HepG2 (cell line): ENCODE data around the gene PELI3. TPM values are rescaled to one million over a fixed set of nuclear protein-coding genes. Genes with fewer than 3 reads are reported as not detected.

Experiments used
- ATAC-seq: fragments of 200-7000 bp; cut with Tn5 transposase; 3 replicates; pipeline ENCODE4 v1.9.1; 2020; ENCODE audit warnings: mild to moderate bottlenecking, moderate library complexity
- BruUV-seq: library from RNA; stranded (reverse); fragments of 400-500 nt; replicated peaks from 2 replicates; lab custom pipeline; 2021; lab: Mats Ljungman, UMichigan
- CTCF ChIA-PET: fragments of 300-600 bp; formaldehyde crosslinking; extraction: SDS; loops from one replicate; lab custom pipeline; 2021; ENCODE audit warnings: low total read pairs, inconsistent platforms, low intra/inter-chr PET ratio; lab: Yijun Ruan, JAX
- POLR2A ChIA-PET: fragments of 350-600 bp; sonication (Branson Sonifier 250); formaldehyde crosslinking; loops from one replicate; lab custom pipeline; 2020; ENCODE audit warnings: antibody characterized with exemption, inconsistent platforms; lab: Yijun Ruan, JAX
- DNase-seq: peaks from one replicate; pipeline ENCODE4 v3.0.0-alpha.2; 2015; ENCODE audit warnings: low spot score
- FAIRE-seq: peaks from 3 replicates; lab custom pipeline; 2011; peaks lifted over from hg19 to GRCh38; lab: Jason Lieb, UNC
- H2AFZ ChIP-seq: one replicate; pipeline ENCODE4 v1.6.1; 2011; ENCODE audit warnings: low read length, inconsistent platforms
- H3K27ac ChIP-seq: fragments of 300-600 bp; 3 replicates; pipeline ENCODE4 v1.8.0; 2011; ENCODE audit warnings: mixed run types, mild to moderate bottlenecking, mixed read lengths, low read length, inconsistent platforms; ENCODE audit not compliant: insufficient read depth; ENCODE audit errors: extremely low read length
- H3K27me3 ChIP-seq, 2 experiments: fragments of 200-600 bp in 1 of 2; 2 replicates in 1 of 2; 3 replicates in 1 of 2; pipeline versions ENCODE4 v1.6.0 to v1.8.0; 2011; ENCODE audit warnings: low read length in 2 of 2, mild to moderate bottlenecking in 2 of 2, moderate library complexity in 2 of 2, inconsistent platforms in 1 of 2; ENCODE audit not compliant: insufficient read depth in 2 of 2, control insufficient read depth in 1 of 2
- H3K36me3 ChIP-seq, 2 experiments: fragments of 200-600 bp in 1 of 2; replicated peaks in 1 of 2; 2 replicates in 1 of 2; 3 replicates in 1 of 2; pipeline versions ENCODE4 v1.5.1 to v1.8.0; 2011; ENCODE audit warnings: low read length in 2 of 2, inconsistent platforms in 1 of 2; ENCODE audit not compliant: insufficient read depth in 2 of 2, control insufficient read depth in 1 of 2
- H3K4me1 ChIP-seq: 2 replicates; pipeline ENCODE4 v1.5.1; 2012; ENCODE audit warnings: low read length, inconsistent platforms; ENCODE audit not compliant: insufficient read depth
- H3K4me2 ChIP-seq: 2 replicates; pipeline ENCODE4 v1.6.0; 2011; ENCODE audit warnings: low read depth, low read length, inconsistent platforms
- H3K4me3 ChIP-seq, 3 experiments: fragments of 200-600 bp in 1 of 3; sonication (generic), shearing (Covaris generic) in 1 of 3; replicated peaks in 1 of 3; 2 replicates each; pipeline ENCODE4 v1.5.1; 2011 to 2016; ENCODE audit warnings: low read length in 3 of 3, inconsistent platforms in 2 of 3, low read depth in 2 of 3, mild to moderate bottlenecking in 2 of 3, control low read depth in 1 of 3, mixed read lengths in 1 of 3; ENCODE audit not compliant: insufficient read depth in 1 of 3
- H3K79me2 ChIP-seq: one replicate; pipeline ENCODE4 v1.6.1; 2011; ENCODE audit warnings: low read length, inconsistent platforms; ENCODE audit not compliant: insufficient read depth
- H3K9ac ChIP-seq: 2 replicates; pipeline ENCODE4 v1.6.0; 2011; ENCODE audit warnings: mild to moderate bottlenecking, low read depth, low read length, inconsistent platforms; ENCODE audit not compliant: insufficient read depth
- H3K9me3 ChIP-seq: 2 replicates; pipeline ENCODE4 v1.5.1; 2012; ENCODE audit warnings: mild to moderate bottlenecking, low read length
- H4K20me1 ChIP-seq: 2 replicates; pipeline ENCODE4 v1.6.0; 2011; ENCODE audit warnings: inconsistent platforms, mild to moderate bottlenecking, low read length, moderate library complexity; ENCODE audit not compliant: insufficient read depth
- CEBPG ChIP-seq: IDR thresholded peaks from 2 replicates; pipeline ENCODE4 v1.6.1; 2016
- ELF4 ChIP-seq: sonication (generic); formaldehyde crosslinking; IDR thresholded peaks from 2 replicates; pipeline ENCODE4 v1.5.0; 2020; ENCODE audit warnings: missing genetic modification reagents, mild to moderate bottlenecking, moderate library complexity, borderline replicate concordance
- MTA1 ChIP-seq: sonication (generic); formaldehyde crosslinking; IDR thresholded peaks from 2 replicates; pipeline ENCODE4 v1.4.0; 2020; ENCODE audit warnings: missing genetic modification reagents, mild to moderate bottlenecking, borderline replicate concordance
- RCOR2 ChIP-seq: IDR thresholded peaks from 2 replicates; pipeline ENCODE4 v1.6.1; 2016; ENCODE audit warnings: missing biosample characterization, missing genetic modification reagents
- RFXANK ChIP-seq: IDR thresholded peaks from 2 replicates; pipeline ENCODE4 v1.6.1; 2016
- SKI ChIP-seq: fragments of 450-650 bp; IDR thresholded peaks from one replicate; pipeline ENCODE4 v1.6.1; 2018; ENCODE audit warnings: mild to moderate bottlenecking; ENCODE audit not compliant: partially characterized antibody
- ZBTB21 ChIP-seq: sonication (generic); formaldehyde crosslinking; IDR thresholded peaks from 2 replicates; pipeline ENCODE4 v1.4.0; 2020; ENCODE audit warnings: missing genetic modification reagents
- ZNF607 ChIP-seq: sonication (generic); formaldehyde crosslinking; IDR thresholded peaks from 2 replicates; pipeline ENCODE4 v1.5.1; 2020; ENCODE audit warnings: missing genetic modification reagents, mild to moderate bottlenecking, borderline replicate concordance
- ZNF616 ChIP-seq: sonication (generic); formaldehyde crosslinking; IDR thresholded peaks from 2 replicates; pipeline ENCODE4 v1.5.0; 2020; ENCODE audit warnings: low read depth, mild to moderate bottlenecking, missing genetic modification reagents
- ZNF891 ChIP-seq: sonication (generic); formaldehyde crosslinking; IDR thresholded peaks from 2 replicates; pipeline ENCODE4 v1.5.0; 2020; ENCODE audit warnings: mild to moderate bottlenecking, missing genetic modification reagents
- WGBS: methylation state at CpG from one replicate; pipeline ENCODE4 v1.1.6; 2017; ENCODE audit warnings: low lambda C conversion rate; 5-methylcytosine and 5-hydroxymethylcytosine counted together
- in situ Hi-C: cut with HindIII; loops from 2 replicates; pipeline ENCODE4 v1.10.0; 2017; ENCODE audit warnings: low pct_unique_long_range_greater_than_20kb; ENCODE audit not compliant: extremely low pct_ligation_motif_present
- intact Hi-C: fragments of 100-400 bp; cut with micrococcal nuclease; formaldehyde crosslinking; loops from one replicate; pipeline ENCODE4 v1.10.0; 2022; ENCODE audit not compliant: unreplicated experiment
- polyA plus RNA-seq, 8 experiments: library from polyadenylated mRNA; depleted of rRNA in 3 of 8; stranded (reverse) in 7 of 8; unstranded in 1 of 8; fragments of >200 nt; fragmentation: Illumina TruSeq in 4 of 8; extraction: Trizol in 4 of 8; gene quantifications; 2 replicates each; pipeline versions ENCODE4 v1.2.1 to v1.2.3, GENCODE V29; 2011 to 2016; ENCODE audit warnings: low read depth in 4 of 8, missing spikeins in 1 of 8, mixed read lengths in 1 of 8; ENCODE audit not compliant: insufficient read depth in 1 of 8
- total RNA-seq, 5 experiments: library from RNA; depleted of rRNA; stranded (reverse); fragments of >200 nt; fragmentation: Illumina TruSeq; extraction: Trizol; gene quantifications; 2 replicates each; pipeline ENCODE4 v1.2.3, GENCODE V29; 2016; ENCODE audit warnings: low read depth in 1 of 5
- TF ChIP-seq, protein P1 (sequence below): sonication (generic); formaldehyde crosslinking; IDR thresholded peaks from 2 replicates; pipeline ENCODE4 v1.5.0; 2020; ENCODE audit warnings: missing genetic modification reagents
- TF ChIP-seq, protein P2 (sequence below): sonication (generic); formaldehyde crosslinking; IDR thresholded peaks from 2 replicates; pipeline ENCODE4 v1.8.0; 2023; ENCODE audit warnings: mild to moderate bottlenecking, missing genetic modification reagents
- TF ChIP-seq, protein P3 (sequence below): sonication (generic); formaldehyde crosslinking; conservative IDR thresholded peaks from 2 replicates; pipeline ENCODE4 v1.8.0; 2022; ENCODE audit warnings: missing genetic modification reagents
- TF ChIP-seq, protein P4 (sequence below): sonication (generic); formaldehyde crosslinking; IDR thresholded peaks from 2 replicates; pipeline ENCODE4 v1.9.0; 2021; ENCODE audit warnings: missing genetic modification reagents, borderline replicate concordance
- TF ChIP-seq, protein P5 (sequence below): sonication (generic); formaldehyde crosslinking; IDR thresholded peaks from 2 replicates; pipeline ENCODE4 v1.5.0; 2020; ENCODE audit warnings: mild to moderate bottlenecking, missing genetic modification reagents

PELI3 gene
- total and polyA plus RNA-seq, 2 of the 13 experiments (the other 11 are each of a cell fraction or from before 2014, with no cell fraction given), result 2.0 to 4.0 TPM

DNA sequence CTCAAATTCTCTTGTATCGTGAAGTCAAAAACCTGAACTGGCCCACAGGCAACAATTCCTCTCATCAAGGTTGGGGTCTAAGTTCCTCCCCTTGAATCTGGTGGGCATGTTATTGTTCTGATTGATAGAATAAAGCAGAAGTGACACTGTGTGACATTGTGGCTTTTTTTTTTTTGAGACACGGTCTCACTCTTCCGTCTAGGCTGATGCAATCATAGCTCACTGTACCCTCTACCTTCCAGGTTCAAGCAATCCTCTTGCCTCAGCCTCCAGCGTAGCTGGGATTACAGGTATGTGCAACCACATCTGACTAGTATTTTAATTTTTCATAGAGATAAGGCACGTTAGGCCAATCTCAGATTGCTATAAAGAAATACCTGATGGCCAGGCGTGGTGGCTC, 8.9 kb upstream of the PELI3 start:
- no peak overlapping the region for H3K27ac ChIP-seq
- no peaks in the 10 kb centered on the region for H3K9me3 ChIP-seq
- intact Hi-C loops, result no loop called here
- no peak overlapping the region for H3K9ac ChIP-seq
- no peak for FAIRE-seq
- POLR2A ChIA-PET, result interaction anchor here (1.0 to 1.5 kb wide), 2 partner anchors 9 to 36 kb away, joined by 3 to 4 read pairs; partner anchors contain the start of gene PELI3
- no peak for DNase-seq
- no peaks in the 10 kb centered on the region for H3K36me3 ChIP-seq
- no peak overlapping the region for H2AFZ ChIP-seq
- H3K4me2 ChIP-seq, result no peak overlapping the region
- in situ Hi-C loops, result no loop called here
- peaks cover 0 to 18% of the 10 kb centered on the region in 2 experiments; a peak in 2 of 5 replicates for H3K27me3 ChIP-seq
- no peaks in the 10 kb centered on the region for H4K20me1 ChIP-seq
- ATAC-seq, result no peak
- H3K79me2 ChIP-seq, result no peaks in the 10 kb centered on the region
- CTCF ChIA-PET, result no interaction called here
- WGBS, result 50% methylated on average over 6 of the region's 6 CpGs
- no peaks in the 10 kb centered on the region for H3K4me1 ChIP-seq
- BruUV-seq, result no TSS peak
- no peak overlapping the region for H3K4me3 ChIP-seq
- no peak for TF ChIP-seq ZNF891 (CRISPR knock-in tag)
- TF ChIP-seq, protein P1, sequence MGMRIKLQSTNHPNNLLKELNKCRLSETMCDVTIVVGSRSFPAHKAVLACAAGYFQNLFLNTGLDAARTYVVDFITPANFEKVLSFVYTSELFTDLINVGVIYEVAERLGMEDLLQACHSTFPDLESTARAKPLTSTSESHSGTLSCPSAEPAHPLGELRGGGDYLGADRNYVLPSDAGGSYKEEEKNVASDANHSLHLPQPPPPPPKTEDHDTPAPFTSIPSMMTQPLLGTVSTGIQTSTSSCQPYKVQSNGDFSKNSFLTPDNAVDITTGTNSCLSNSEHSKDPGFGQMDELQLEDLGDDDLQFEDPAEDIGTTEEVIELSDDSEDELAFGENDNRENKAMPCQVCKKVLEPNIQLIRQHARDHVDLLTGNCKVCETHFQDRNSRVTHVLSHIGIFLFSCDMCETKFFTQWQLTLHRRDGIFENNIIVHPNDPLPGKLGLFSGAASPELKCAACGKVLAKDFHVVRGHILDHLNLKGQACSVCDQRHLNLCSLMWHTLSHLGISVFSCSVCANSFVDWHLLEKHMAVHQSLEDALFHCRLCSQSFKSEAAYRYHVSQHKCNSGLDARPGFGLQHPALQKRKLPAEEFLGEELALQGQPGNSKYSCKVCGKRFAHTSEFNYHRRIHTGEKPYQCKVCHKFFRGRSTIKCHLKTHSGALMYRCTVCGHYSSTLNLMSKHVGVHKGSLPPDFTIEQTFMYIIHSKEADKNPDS (CRISPR knock-in tag), result no peak
- no peak for TF ChIP-seq SKI
- no peak for TF ChIP-seq RCOR2 (CRISPR knock-in tag)
- no peak for TF ChIP-seq ZNF616 (CRISPR knock-in tag)
- TF ChIP-seq, protein P2, sequence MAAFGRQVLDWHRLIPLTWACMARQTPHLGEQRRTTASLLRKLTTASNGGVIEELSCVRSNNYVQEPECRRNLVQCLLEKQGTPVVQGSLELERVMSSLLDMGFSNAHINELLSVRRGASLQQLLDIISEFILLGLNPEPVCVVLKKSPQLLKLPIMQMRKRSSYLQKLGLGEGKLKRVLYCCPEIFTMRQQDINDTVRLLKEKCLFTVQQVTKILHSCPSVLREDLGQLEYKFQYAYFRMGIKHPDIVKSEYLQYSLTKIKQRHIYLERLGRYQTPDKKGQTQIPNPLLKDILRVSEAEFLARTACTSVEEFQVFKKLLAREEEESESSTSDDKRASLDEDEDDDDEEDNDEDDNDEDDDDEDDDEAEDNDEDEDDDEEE (CRISPR knock-in tag), result no peak
- TF ChIP-seq RFXANK (CRISPR knock-in tag), result no peak
- TF ChIP-seq ELF4, result no peak
- no peak for TF ChIP-seq ZNF607 (CRISPR knock-in tag)
- TF ChIP-seq, protein P3, sequence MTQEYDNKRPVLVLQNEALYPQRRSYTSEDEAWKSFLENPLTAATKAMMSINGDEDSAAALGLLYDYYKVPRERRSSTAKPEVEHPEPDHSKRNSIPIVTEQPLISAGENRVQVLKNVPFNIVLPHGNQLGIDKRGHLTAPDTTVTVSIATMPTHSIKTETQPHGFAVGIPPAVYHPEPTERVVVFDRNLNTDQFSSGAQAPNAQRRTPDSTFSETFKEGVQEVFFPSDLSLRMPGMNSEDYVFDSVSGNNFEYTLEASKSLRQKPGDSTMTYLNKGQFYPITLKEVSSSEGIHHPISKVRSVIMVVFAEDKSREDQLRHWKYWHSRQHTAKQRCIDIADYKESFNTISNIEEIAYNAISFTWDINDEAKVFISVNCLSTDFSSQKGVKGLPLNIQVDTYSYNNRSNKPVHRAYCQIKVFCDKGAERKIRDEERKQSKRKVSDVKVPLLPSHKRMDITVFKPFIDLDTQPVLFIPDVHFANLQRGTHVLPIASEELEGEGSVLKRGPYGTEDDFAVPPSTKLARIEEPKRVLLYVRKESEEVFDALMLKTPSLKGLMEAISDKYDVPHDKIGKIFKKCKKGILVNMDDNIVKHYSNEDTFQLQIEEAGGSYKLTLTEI (CRISPR knock-in tag), result no peak
- no peak for TF ChIP-seq ZBTB21
- no peak for TF ChIP-seq MTA1 (CRISPR knock-in tag)
- TF ChIP-seq, protein P4, sequence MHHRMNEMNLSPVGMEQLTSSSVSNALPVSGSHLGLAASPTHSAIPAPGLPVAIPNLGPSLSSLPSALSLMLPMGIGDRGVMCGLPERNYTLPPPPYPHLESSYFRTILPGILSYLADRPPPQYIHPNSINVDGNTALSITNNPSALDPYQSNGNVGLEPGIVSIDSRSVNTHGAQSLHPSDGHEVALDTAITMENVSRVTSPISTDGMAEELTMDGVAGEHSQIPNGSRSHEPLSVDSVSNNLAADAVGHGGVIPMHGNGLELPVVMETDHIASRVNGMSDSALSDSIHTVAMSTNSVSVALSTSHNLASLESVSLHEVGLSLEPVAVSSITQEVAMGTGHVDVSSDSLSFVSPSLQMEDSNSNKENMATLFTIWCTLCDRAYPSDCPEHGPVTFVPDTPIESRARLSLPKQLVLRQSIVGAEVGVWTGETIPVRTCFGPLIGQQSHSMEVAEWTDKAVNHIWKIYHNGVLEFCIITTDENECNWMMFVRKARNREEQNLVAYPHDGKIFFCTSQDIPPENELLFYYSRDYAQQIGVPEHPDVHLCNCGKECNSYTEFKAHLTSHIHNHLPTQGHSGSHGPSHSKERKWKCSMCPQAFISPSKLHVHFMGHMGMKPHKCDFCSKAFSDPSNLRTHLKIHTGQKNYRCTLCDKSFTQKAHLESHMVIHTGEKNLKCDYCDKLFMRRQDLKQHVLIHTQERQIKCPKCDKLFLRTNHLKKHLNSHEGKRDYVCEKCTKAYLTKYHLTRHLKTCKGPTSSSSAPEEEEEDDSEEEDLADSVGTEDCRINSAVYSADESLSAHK (CRISPR knock-in tag), result no peak
- TF ChIP-seq, protein P5, sequence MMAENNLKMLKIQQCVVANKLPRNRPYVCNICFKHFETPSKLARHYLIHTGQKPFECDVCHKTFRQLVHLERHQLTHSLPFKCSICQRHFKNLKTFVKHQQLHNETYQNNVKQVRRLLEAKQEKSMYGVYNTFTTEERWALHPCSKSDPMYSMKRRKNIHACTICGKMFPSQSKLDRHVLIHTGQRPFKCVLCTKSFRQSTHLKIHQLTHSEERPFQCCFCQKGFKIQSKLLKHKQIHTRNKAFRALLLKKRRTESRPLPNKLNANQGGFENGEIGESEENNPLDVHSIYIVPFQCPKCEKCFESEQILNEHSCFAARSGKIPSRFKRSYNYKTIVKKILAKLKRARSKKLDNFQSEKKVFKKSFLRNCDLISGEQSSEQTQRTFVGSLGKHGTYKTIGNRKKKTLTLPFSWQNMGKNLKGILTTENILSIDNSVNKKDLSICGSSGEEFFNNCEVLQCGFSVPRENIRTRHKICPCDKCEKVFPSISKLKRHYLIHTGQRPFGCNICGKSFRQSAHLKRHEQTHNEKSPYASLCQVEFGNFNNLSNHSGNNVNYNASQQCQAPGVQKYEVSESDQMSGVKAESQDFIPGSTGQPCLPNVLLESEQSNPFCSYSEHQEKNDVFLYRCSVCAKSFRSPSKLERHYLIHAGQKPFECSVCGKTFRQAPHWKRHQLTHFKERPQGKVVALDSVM (CRISPR knock-in tag), result peak; percentile 73
- peak; percentile 51; the same call in 1 of the 2 replicates for TF ChIP-seq CEBPG
